ENCODE data around the gene LIN7A.

The LIN7A gene

DNA sequence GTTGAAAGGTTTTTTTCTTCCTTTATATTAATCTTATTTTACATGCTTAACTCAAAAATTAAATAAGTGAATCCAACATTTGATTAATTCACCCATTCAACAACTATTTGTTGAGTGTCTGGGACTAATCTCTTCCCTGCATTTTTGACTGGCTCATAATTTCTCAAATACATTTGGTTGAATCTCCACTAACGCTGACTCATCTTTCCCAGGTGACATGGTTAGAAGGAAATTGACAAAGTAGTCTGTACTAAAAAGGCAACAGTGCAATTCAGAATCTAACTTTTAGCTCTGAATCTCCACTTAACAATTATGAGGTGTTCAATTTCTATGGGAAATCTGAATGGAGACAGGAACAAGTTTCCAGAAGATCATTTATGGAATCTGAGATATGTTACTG lies 88.9 kb downstream of the LIN7A start:
- Histone ChIP-seq H3K27ac (ENCODE audit: low read depth, low read length) (no peak overlapping the region), H3K36me3 (ENCODE audit: control insufficient read depth, low read length) (no peaks in the 10 kb centered on the region), H3K4me3 (ENCODE audit: low read length) (no peak overlapping the region), H3K4me1 (ENCODE audit: control insufficient read depth, low read length) (no peaks in the 10 kb centered on the region), H3K9me3 (ENCODE audit: control insufficient read depth, insufficient read depth, low read length) (no peaks in the 10 kb centered on the region), H3K9me2 (replicated peaks; ENCODE audit: control insufficient read depth, low read length) (no peaks in the 10 kb centered on the region), H3F3A (ENCODE audit: control insufficient read depth, insufficient read depth) (no peaks in the 10 kb centered on the region), H4K20me1 (ENCODE audit: control insufficient read depth, insufficient read depth, low read depth, low read length) (no peaks in the 10 kb centered on the region), H3K79me2 (ENCODE audit: control insufficient read depth, low read length) (no peaks in the 10 kb centered on the region), H3K4me2 (ENCODE audit: low read length) (no peak overlapping the region), H3K27me3 (ENCODE audit: control insufficient read depth, low read length) (no peaks in the 10 kb centered on the region; the same call in 1 of the 2 replicates)
- TF ChIP-seq EZH2phosphoT487 (IDR thresholded peaks at IDR 0.05; ENCODE audit: borderline replicate concordance, low read length), result no peak

DNA sequence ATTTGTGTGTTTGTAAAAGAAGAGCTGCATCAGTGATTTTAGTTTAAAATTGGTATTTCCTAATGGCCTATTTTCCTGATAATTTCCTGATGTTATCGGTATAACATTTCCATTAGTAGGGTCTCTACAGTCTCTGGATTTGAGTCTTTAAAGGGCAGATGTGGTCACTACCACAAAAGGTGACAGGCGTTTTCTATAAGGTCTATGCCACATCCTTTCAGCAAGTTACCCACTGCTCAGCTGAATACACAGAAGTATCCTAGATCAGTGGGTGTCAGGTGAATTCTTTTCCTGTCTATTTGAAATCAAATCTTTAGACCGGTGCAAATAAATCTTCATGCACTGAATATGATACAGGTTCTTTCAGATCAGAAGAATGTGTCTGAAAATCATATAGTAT lies 90.2 kb downstream of the LIN7A start:
- Histone ChIP-seq H3K27me3 (ENCODE audit: control insufficient read depth, low read length) (no peaks in the 10 kb centered on the region; the same call in 1 of the 2 replicates), H3K4me3 (ENCODE audit: low read length) (no peak overlapping the region), H3K4me2 (ENCODE audit: low read length) (no peak overlapping the region), H3K27ac (ENCODE audit: low read depth, low read length) (no peak overlapping the region), H3K4me1 (ENCODE audit: control insufficient read depth, low read length) (no peaks in the 10 kb centered on the region), H4K20me1 (ENCODE audit: control insufficient read depth, insufficient read depth, low read depth, low read length) (no peaks in the 10 kb centered on the region), H3K79me2 (ENCODE audit: control insufficient read depth, low read length) (no peaks in the 10 kb centered on the region), H3K9me2 (replicated peaks; ENCODE audit: control insufficient read depth, low read length) (no peaks in the 10 kb centered on the region), H3K9me3 (ENCODE audit: control insufficient read depth, insufficient read depth, low read length) (no peaks in the 10 kb centered on the region), H3F3A (ENCODE audit: control insufficient read depth, insufficient read depth) (no peaks in the 10 kb centered on the region), H3K36me3 (ENCODE audit: control insufficient read depth, low read length) (no peaks in the 10 kb centered on the region)
- no peak for TF ChIP-seq EZH2phosphoT487 (IDR thresholded peaks at IDR 0.05; ENCODE audit: borderline replicate concordance, low read length)
- TF ChIP-seq, protein P1, sequence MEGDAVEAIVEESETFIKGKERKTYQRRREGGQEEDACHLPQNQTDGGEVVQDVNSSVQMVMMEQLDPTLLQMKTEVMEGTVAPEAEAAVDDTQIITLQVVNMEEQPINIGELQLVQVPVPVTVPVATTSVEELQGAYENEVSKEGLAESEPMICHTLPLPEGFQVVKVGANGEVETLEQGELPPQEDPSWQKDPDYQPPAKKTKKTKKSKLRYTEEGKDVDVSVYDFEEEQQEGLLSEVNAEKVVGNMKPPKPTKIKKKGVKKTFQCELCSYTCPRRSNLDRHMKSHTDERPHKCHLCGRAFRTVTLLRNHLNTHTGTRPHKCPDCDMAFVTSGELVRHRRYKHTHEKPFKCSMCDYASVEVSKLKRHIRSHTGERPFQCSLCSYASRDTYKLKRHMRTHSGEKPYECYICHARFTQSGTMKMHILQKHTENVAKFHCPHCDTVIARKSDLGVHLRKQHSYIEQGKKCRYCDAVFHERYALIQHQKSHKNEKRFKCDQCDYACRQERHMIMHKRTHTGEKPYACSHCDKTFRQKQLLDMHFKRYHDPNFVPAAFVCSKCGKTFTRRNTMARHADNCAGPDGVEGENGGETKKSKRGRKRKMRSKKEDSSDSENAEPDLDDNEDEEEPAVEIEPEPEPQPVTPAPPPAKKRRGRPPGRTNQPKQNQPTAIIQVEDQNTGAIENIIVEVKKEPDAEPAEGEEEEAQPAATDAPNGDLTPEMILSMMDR (IDR thresholded peaks at IDR 0.05; ENCODE audit: low read depth, low read length, poor library complexity, severe bottlenecking), result no peak

DNA sequence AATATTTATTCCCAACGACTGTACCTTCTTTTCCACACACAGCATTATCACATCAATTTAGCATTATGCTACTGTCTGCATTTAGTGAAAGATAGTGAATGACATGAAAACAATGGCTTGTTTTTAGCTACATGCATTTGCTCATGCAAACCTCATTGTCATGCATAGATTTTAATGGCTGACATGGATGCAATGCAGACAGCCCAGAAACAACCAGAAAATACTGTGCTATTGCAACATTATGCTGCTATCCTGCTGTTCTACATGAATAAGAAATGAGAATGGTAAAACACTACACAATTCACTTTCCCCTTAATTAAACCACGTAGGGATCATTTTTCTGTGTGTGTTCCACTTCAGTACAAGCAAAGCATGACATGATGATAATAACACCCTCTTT lies 90.8 kb downstream of the LIN7A start:
- no peak overlapping the region for H3K27ac ChIP-seq (ENCODE audit: low read depth, low read length)
- H4K20me1 ChIP-seq (ENCODE audit: control insufficient read depth, insufficient read depth, low read depth, low read length), result no peaks in the 10 kb centered on the region
- TF ChIP-seq, protein P1 (IDR thresholded peaks at IDR 0.05; ENCODE audit: low read depth, low read length, poor library complexity, severe bottlenecking), result no peak
- no peak for TF ChIP-seq EZH2phosphoT487 (IDR thresholded peaks at IDR 0.05; ENCODE audit: borderline replicate concordance, low read length)
- H3K4me2 ChIP-seq (ENCODE audit: low read length), result no peak overlapping the region
- H3K9me3 ChIP-seq (ENCODE audit: control insufficient read depth, insufficient read depth, low read length), result no peaks in the 10 kb centered on the region
- no peak overlapping the region for H3K4me3 ChIP-seq (ENCODE audit: low read length)
- H3K79me2 ChIP-seq (ENCODE audit: control insufficient read depth, low read length), result no peaks in the 10 kb centered on the region
- H3K4me1 ChIP-seq (ENCODE audit: control insufficient read depth, low read length), result no peaks in the 10 kb centered on the region
- H3K36me3 ChIP-seq (ENCODE audit: control insufficient read depth, low read length), result no peaks in the 10 kb centered on the region
- no peaks in the 10 kb centered on the region for H3F3A ChIP-seq (ENCODE audit: control insufficient read depth, insufficient read depth)
- H3K27me3 ChIP-seq (ENCODE audit: control insufficient read depth, low read length), result no peaks in the 10 kb centered on the region; the same call in 1 of the 2 replicates
- no peaks in the 10 kb centered on the region for H3K9me2 ChIP-seq (replicated peaks; ENCODE audit: control insufficient read depth, low read length)

DNA sequence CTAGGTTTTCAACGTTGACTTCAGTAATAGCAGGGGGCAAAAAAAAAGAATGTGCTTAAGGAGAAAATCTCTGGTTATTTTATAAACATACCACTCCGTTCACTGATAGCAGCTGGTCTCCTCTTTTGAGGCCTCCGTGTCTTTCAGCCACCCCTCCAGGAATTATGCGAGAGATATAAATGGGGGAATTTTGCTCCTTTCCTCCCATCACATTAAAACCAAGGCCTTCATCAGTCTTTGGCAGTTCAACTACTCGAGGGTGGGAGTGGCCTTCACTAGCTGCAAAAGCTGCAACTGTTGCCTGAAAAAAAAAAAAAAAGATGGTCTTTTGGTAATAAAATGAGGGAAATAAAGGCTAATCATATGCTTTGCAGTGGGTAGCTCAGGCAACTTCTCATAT lies 92.1 kb downstream of the LIN7A start:
- no peaks in the 10 kb centered on the region for H3K79me2 ChIP-seq (ENCODE audit: control insufficient read depth, low read length)
- H3K36me3 ChIP-seq (ENCODE audit: control insufficient read depth, low read length), result no peaks in the 10 kb centered on the region
- H3F3A ChIP-seq (ENCODE audit: control insufficient read depth, insufficient read depth), result no peaks in the 10 kb centered on the region
- H3K9me2 ChIP-seq (replicated peaks; ENCODE audit: control insufficient read depth, low read length), result no peaks in the 10 kb centered on the region
- H3K27me3 ChIP-seq (ENCODE audit: control insufficient read depth, low read length), result no peaks in the 10 kb centered on the region; the same call in 1 of the 2 replicates
- no peaks in the 10 kb centered on the region for H4K20me1 ChIP-seq (ENCODE audit: control insufficient read depth, insufficient read depth, low read depth, low read length)
- H3K4me3 ChIP-seq (ENCODE audit: low read length), result no peak overlapping the region
- no peak overlapping the region for H3K4me2 ChIP-seq (ENCODE audit: low read length)
- H3K27ac ChIP-seq (ENCODE audit: low read depth, low read length), result no peak overlapping the region
- H3K4me1 ChIP-seq (ENCODE audit: control insufficient read depth, low read length), result no peaks in the 10 kb centered on the region
- no peaks in the 10 kb centered on the region for H3K9me3 ChIP-seq (ENCODE audit: control insufficient read depth, insufficient read depth, low read length)
- TF ChIP-seq, protein P1 (IDR thresholded peaks at IDR 0.05; ENCODE audit: low read depth, low read length, poor library complexity, severe bottlenecking), result no peak
- no peak for TF ChIP-seq EZH2phosphoT487 (IDR thresholded peaks at IDR 0.05; ENCODE audit: borderline replicate concordance, low read length)

Measured in DOHH2 (cell line).